ENCODE results near the gene MMP24OS.
"Not testable (repeated sequence)": the region's sequence is repeated elsewhere in the genome, so short reads cannot be mapped to it uniquely, and the experiment has no call there.

MMP24OS gene

GRCh38 chr20:35277531-35278395 is at the start of gene MMP24OS:
TSS of gene MMP24OS (minus strand) at chr20:35278122. CDS start at chr20:35277929, 193 bp downstream.
- DNase-seq (ENCODE audit: low read depth in 1 of 2, low spot score in 1 of 2) = peak; percentile 70 to 85

GRCh38 chr20:35327074-35327976 is 49.4 kb upstream of the MMP24OS start:
- DNase-seq (ENCODE audit: low read depth in 1 of 2, low spot score in 1 of 2) = no peak

- DNase-seq (ENCODE audit: low read depth in 1 of 2, low spot score in 1 of 2) = no peak
Observed at GRCh38 chr20:35326740-35327073, 48.8 kb upstream of the MMP24OS start.

- DNase-seq (ENCODE audit: low read depth in 1 of 2, low spot score in 1 of 2) = no peak
Observed at GRCh38 chr20:35326021-35326739, 48.3 kb upstream of the MMP24OS start.

GRCh38 chr20:35325401-35325800 is 47.5 kb upstream of the MMP24OS start:
- DNase-seq (ENCODE audit: low read depth in 1 of 2, low spot score in 1 of 2) = no peak

GRCh38 chr20:35320396-35321126 is 42.6 kb upstream of the MMP24OS start:
- DNase-seq (ENCODE audit: low read depth in 1 of 2, low spot score in 1 of 2) = no peak

GRCh38 chr20:35319871-35320197 is 41.9 kb upstream of the MMP24OS start:
- no peak for DNase-seq (ENCODE audit: low read depth in 1 of 2, low spot score in 1 of 2)

GRCh38 chr20:35319192-35319870 is 41.4 kb upstream of the MMP24OS start:
- DNase-seq (ENCODE audit: low read depth in 1 of 2, low spot score in 1 of 2) = no peak

- DNase-seq (ENCODE audit: low read depth in 1 of 2, low spot score in 1 of 2) = no peak
Observed at GRCh38 chr20:35318502-35319157, 40.7 kb upstream of the MMP24OS start.

- DNase-seq (ENCODE audit: low read depth in 1 of 2, low spot score in 1 of 2) = no peak
Observed at GRCh38 chr20:35317416-35318210, 39.7 kb upstream of the MMP24OS start.

- no peak for DNase-seq (ENCODE audit: low read depth in 1 of 2, low spot score in 1 of 2)
Observed at GRCh38 chr20:35316086-35316485, 38.2 kb upstream of the MMP24OS start.

GRCh38 chr20:35315632-35316020 is 37.7 kb upstream of the MMP24OS start:
- DNase-seq (ENCODE audit: low read depth in 1 of 2, low spot score in 1 of 2) = not testable (repeated sequence)

- no peak for DNase-seq (ENCODE audit: low read depth in 1 of 2, low spot score in 1 of 2)
Observed at GRCh38 chr20:35314816-35315631, 37.1 kb upstream of the MMP24OS start.

GRCh38 chr20:35312318-35312717 is 34.4 kb upstream of the MMP24OS start:
- no peak for DNase-seq (ENCODE audit: low read depth in 1 of 2, low spot score in 1 of 2)

- no peak for DNase-seq (ENCODE audit: low read depth in 1 of 2, low spot score in 1 of 2)
Observed at GRCh38 chr20:35311822-35312221, 33.9 kb upstream of the MMP24OS start.

GRCh38 chr20:35311409-35311808 is 33.5 kb upstream of the MMP24OS start:
- DNase-seq (ENCODE audit: low read depth in 1 of 2, low spot score in 1 of 2) = peak; percentile 21 to 52

GRCh38 chr20:35307666-35308653 is 30.0 kb upstream of the MMP24OS start:
- no peak for DNase-seq (ENCODE audit: low read depth in 1 of 2, low spot score in 1 of 2)
